Measurements from ENCODE around the gene ANKRD61. TPM values are rescaled to one million over a fixed set of nuclear protein-coding genes. Genes with fewer than 3 reads are reported as not detected.
"Not testable (repeated sequence)": the region's sequence is repeated elsewhere in the genome, so short reads cannot be mapped to it uniquely, and the experiment has no call there.

The ANKRD61 gene
- total and polyA plus RNA-seq, 4 donors = not detected

GRCh38 chr7:6027806-6028365 lies 3.3 kb upstream of the ANKRD61 start:
- Histone ChIP-seq H3K27me3 (ENCODE audit: control insufficient read depth in 1 of 2, insufficient read depth in 2 of 2, low read length in 1 of 2) (no peaks in the 10 kb centered on the region), H3K4me1 (ENCODE audit: control insufficient read depth in 1 of 2, insufficient read depth in 2 of 2, low read length in 2 of 2) (no peaks in the 10 kb centered on the region), H3K27ac (ENCODE audit: low read depth in 1 of 2, low read length in 2 of 2) (no peak overlapping the region), H3K9me3 (ENCODE audit: control insufficient read depth, low read length) (no peaks in the 10 kb centered on the region), H3K4me3 (ENCODE audit: low read length in 2 of 2) (no peak overlapping the region), H3K36me3 (ENCODE audit: control insufficient read depth in 1 of 2, insufficient read depth in 2 of 2, low read length in 1 of 2) (peaks cover 7 to 10% of the 10 kb centered on the region in 2 donors)
- 87 to 91% methylated on average over 1 of the region's 1 CpG for WGBS, 2 donors
- no peak for DNase-seq
- intact Hi-C loops (cut with DNase I) = no loop called here
- ATAC-seq (ENCODE audit: low FRiP score) = no peak

- ATAC-seq (ENCODE audit: low FRiP score) (no peak), DNase-seq (no peak)
- 84 to 87% methylated on average over 5 of the region's 5 CpGs for WGBS, 2 donors
Observed at GRCh38 chr7:6028563-6028962, 2.6 kb upstream of the ANKRD61 start.

GRCh38 chr7:6031567-6031966 lies 391 bp downstream of the ANKRD61 start:
- H3K9me3 ChIP-seq (ENCODE audit: control insufficient read depth, low read length) = no peaks in the 10 kb centered on the region
- WGBS, 2 donors = 79 to 82% methylated on average over 3 of the region's 3 CpGs
- H3K27me3 ChIP-seq (ENCODE audit: control insufficient read depth in 1 of 2, insufficient read depth in 2 of 2, low read length in 1 of 2) = no peaks in the 10 kb centered on the region
- no peaks in the 10 kb centered on the region for H3K4me1 ChIP-seq (ENCODE audit: control insufficient read depth in 1 of 2, insufficient read depth in 2 of 2, low read length in 2 of 2)
- H3K27ac ChIP-seq (ENCODE audit: low read depth in 1 of 2, low read length in 2 of 2) = no peak overlapping the region
- peaks cover 5 to 6% of the 10 kb centered on the region in 2 donors for H3K36me3 ChIP-seq (ENCODE audit: control insufficient read depth in 1 of 2, insufficient read depth in 2 of 2, low read length in 1 of 2)
- intact Hi-C loops (cut with DNase I) = no loop called here
- ATAC-seq (ENCODE audit: low FRiP score) (no peak), DNase-seq (peak in 1 of 2 donors; percentile 12)
- H3K4me3 ChIP-seq (ENCODE audit: low read length in 2 of 2) = no peak overlapping the region

More at GRCh38 chr7:6028563-6028962, 2.6 kb upstream of the ANKRD61 start:
- Histone ChIP-seq H3K4me3 (ENCODE audit: low read length in 2 of 2) (no peak overlapping the region), H3K4me1 (ENCODE audit: control insufficient read depth in 1 of 2, insufficient read depth in 2 of 2, low read length in 2 of 2) (no peaks in the 10 kb centered on the region), H3K36me3 (ENCODE audit: control insufficient read depth in 1 of 2, insufficient read depth in 2 of 2, low read length in 1 of 2) (peaks cover 3 to 7% of the 10 kb centered on the region in 2 donors), H3K9me3 (ENCODE audit: control insufficient read depth, low read length) (no peaks in the 10 kb centered on the region), H3K27me3 (ENCODE audit: control insufficient read depth in 1 of 2, insufficient read depth in 2 of 2, low read length in 1 of 2) (no peaks in the 10 kb centered on the region), H3K27ac (ENCODE audit: low read depth in 1 of 2, low read length in 2 of 2) (no peak overlapping the region)
- intact Hi-C loops (cut with DNase I) = no loop called here

- intact Hi-C loops (cut with DNase I) = no loop called here
- Histone ChIP-seq H3K9me3 (ENCODE audit: control insufficient read depth, low read length) (no peaks in the 10 kb centered on the region), H3K36me3 (ENCODE audit: control insufficient read depth in 1 of 2, insufficient read depth in 2 of 2, low read length in 1 of 2) (peaks cover 2 to 6% of the 10 kb centered on the region in 2 donors), H3K4me3 (ENCODE audit: low read length in 2 of 2) (no peak overlapping the region), H3K27me3 (ENCODE audit: control insufficient read depth in 1 of 2, insufficient read depth in 2 of 2, low read length in 1 of 2) (no peaks in the 10 kb centered on the region), H3K4me1 (ENCODE audit: control insufficient read depth in 1 of 2, insufficient read depth in 2 of 2, low read length in 2 of 2) (no peaks in the 10 kb centered on the region), H3K27ac (ENCODE audit: low read depth in 1 of 2, low read length in 2 of 2) (no peak overlapping the region)
- ATAC-seq (ENCODE audit: low FRiP score) (no peak), DNase-seq (no peak)
- WGBS, 2 donors = 64 to 68% methylated on average over 5 of the region's 5 CpGs
Observed at GRCh38 chr7:6032167-6032566, 991 bp downstream of the ANKRD61 start.

- intact Hi-C loops (cut with DNase I) = no loop called here
- Histone ChIP-seq H3K27ac (ENCODE audit: low read depth in 1 of 2, low read length in 2 of 2) (no peak overlapping the region), H3K4me1 (ENCODE audit: control insufficient read depth in 1 of 2, insufficient read depth in 2 of 2, low read length in 2 of 2) (no peaks in the 10 kb centered on the region), H3K36me3 (ENCODE audit: control insufficient read depth in 1 of 2, insufficient read depth in 2 of 2, low read length in 1 of 2) (peaks cover 2 to 3% of the 10 kb centered on the region in 2 donors), H3K27me3 (ENCODE audit: control insufficient read depth in 1 of 2, insufficient read depth in 2 of 2, low read length in 1 of 2) (no peaks in the 10 kb centered on the region), H3K9me3 (ENCODE audit: control insufficient read depth, low read length) (no peaks in the 10 kb centered on the region), H3K4me3 (ENCODE audit: low read length in 2 of 2) (no peak overlapping the region)
- DNase-seq = peak in 1 of 2 donors; percentile 24
- 63 to 66% methylated on average over 7 of the region's 7 CpGs for WGBS, 2 donors
- no peak for ATAC-seq (ENCODE audit: low FRiP score)
Observed at GRCh38 chr7:6032641-6033040, 1.5 kb downstream of the ANKRD61 start.

GRCh38 chr7:6035165-6035564 lies 4.0 kb downstream of the ANKRD61 start:
- WGBS, 2 donors = 89% methylated on average over 10 of the region's 10 CpGs
- Histone ChIP-seq H3K36me3 (ENCODE audit: control insufficient read depth in 1 of 2, insufficient read depth in 2 of 2, low read length in 1 of 2) (peaks cover 2 to 3% of the 10 kb centered on the region in 2 donors), H3K27me3 (ENCODE audit: control insufficient read depth in 1 of 2, insufficient read depth in 2 of 2, low read length in 1 of 2) (no peaks in the 10 kb centered on the region), H3K9me3 (ENCODE audit: control insufficient read depth, low read length) (no peaks in the 10 kb centered on the region), H3K4me3 (ENCODE audit: low read length in 2 of 2) (no peak overlapping the region), H3K4me1 (ENCODE audit: control insufficient read depth in 1 of 2, insufficient read depth in 2 of 2, low read length in 2 of 2) (no peaks in the 10 kb centered on the region), H3K27ac (ENCODE audit: low read depth in 1 of 2, low read length in 2 of 2) (no peak overlapping the region)
- intact Hi-C loops (cut with DNase I) = no loop called here
- ATAC-seq (ENCODE audit: low FRiP score) (no peak), DNase-seq (no peak)

GRCh38 chr7:6035686-6036085 lies 4.5 kb downstream of the ANKRD61 start:
- 86 to 88% methylated on average over 13 of the region's 13 CpGs for WGBS, 2 donors
- H3K9me3 ChIP-seq (ENCODE audit: control insufficient read depth, low read length) = no peaks in the 10 kb centered on the region
- intact Hi-C loops (cut with DNase I) = no loop called here
- no peak overlapping the region for H3K4me3 ChIP-seq (ENCODE audit: low read length in 2 of 2)
- H3K27ac ChIP-seq (ENCODE audit: low read depth in 1 of 2, low read length in 2 of 2) = no peak overlapping the region
- H3K27me3 ChIP-seq (ENCODE audit: control insufficient read depth in 1 of 2, insufficient read depth in 2 of 2, low read length in 1 of 2) = no peaks in the 10 kb centered on the region
- DNase-seq (peak in 1 of 2 donors; percentile 65), ATAC-seq (ENCODE audit: low FRiP score) (no peak)
- peaks cover 3 to 5% of the 10 kb centered on the region in 2 donors for H3K36me3 ChIP-seq (ENCODE audit: control insufficient read depth in 1 of 2, insufficient read depth in 2 of 2, low read length in 1 of 2)
- H3K4me1 ChIP-seq (ENCODE audit: control insufficient read depth in 1 of 2, insufficient read depth in 2 of 2, low read length in 2 of 2) = no peaks in the 10 kb centered on the region

GRCh38 chr7:6049780-6050179 lies 18.6 kb downstream of the ANKRD61 start:
- no peaks in the 10 kb centered on the region for H3K4me1 ChIP-seq (ENCODE audit: control insufficient read depth in 1 of 2, insufficient read depth in 2 of 2, low read length in 2 of 2)
- WGBS, 2 donors = 38% methylated on average over 4 of the region's 4 CpGs
- H3K4me3 ChIP-seq (ENCODE audit: low read length in 2 of 2) = no peak overlapping the region
- H3K9me3 ChIP-seq (ENCODE audit: control insufficient read depth, low read length) = no peaks in the 10 kb centered on the region
- H3K36me3 ChIP-seq (ENCODE audit: control insufficient read depth in 1 of 2, insufficient read depth in 2 of 2, low read length in 1 of 2) = peaks cover 0 to 5% of the 10 kb centered on the region in 2 donors
- no peak overlapping the region for H3K27ac ChIP-seq (ENCODE audit: low read depth in 1 of 2, low read length in 2 of 2)
- intact Hi-C loops (cut with DNase I) = no loop called here
- no peak for DNase-seq
- no peak for ATAC-seq (ENCODE audit: low FRiP score)
- H3K27me3 ChIP-seq (ENCODE audit: control insufficient read depth in 1 of 2, insufficient read depth in 2 of 2, low read length in 1 of 2) = no peaks in the 10 kb centered on the region

GRCh38 chr7:6051185-6051584 lies 20.0 kb downstream of the ANKRD61 start:
- H3K4me3 ChIP-seq (ENCODE audit: low read length in 2 of 2); DNase-seq; H3K4me1 ChIP-seq (ENCODE audit: control insufficient read depth in 1 of 2, insufficient read depth in 2 of 2, low read length in 2 of 2); H3K27ac ChIP-seq (ENCODE audit: low read depth in 1 of 2, low read length in 2 of 2); H3K9me3 ChIP-seq (ENCODE audit: control insufficient read depth, low read length); intact Hi-C loops (cut with DNase I); ATAC-seq (ENCODE audit: low FRiP score); H3K27me3 ChIP-seq (ENCODE audit: control insufficient read depth in 1 of 2, insufficient read depth in 2 of 2, low read length in 1 of 2); H3K36me3 ChIP-seq (ENCODE audit: control insufficient read depth in 1 of 2, insufficient read depth in 2 of 2, low read length in 1 of 2): not testable (repeated sequence)
- 94% methylated on average over 9 of the region's 9 CpGs for WGBS, 2 donors

All from aorta (tissue), 5 donors.